PC-9 (cell line): ENCODE data around the gene NTMT1.

Source experiments
- EZH2 ChIP-seq: fragments of 200-600 bp; sonication (generic); IDR thresholded peaks from 2 replicates; pipeline ENCODE4 v1.8.0; 2017; ENCODE audit warnings: antibody characterized with exemption, low read depth
- TF ChIP-seq, protein P1 (sequence below): fragments of 200-600 bp; sonication (generic); conservative IDR thresholded peaks from 2 replicates; pipeline ENCODE4 v1.6.1; 2017; ENCODE audit warnings: mixed run types, antibody characterized with exemption, mild to moderate bottlenecking, moderate library complexity

DNA sequence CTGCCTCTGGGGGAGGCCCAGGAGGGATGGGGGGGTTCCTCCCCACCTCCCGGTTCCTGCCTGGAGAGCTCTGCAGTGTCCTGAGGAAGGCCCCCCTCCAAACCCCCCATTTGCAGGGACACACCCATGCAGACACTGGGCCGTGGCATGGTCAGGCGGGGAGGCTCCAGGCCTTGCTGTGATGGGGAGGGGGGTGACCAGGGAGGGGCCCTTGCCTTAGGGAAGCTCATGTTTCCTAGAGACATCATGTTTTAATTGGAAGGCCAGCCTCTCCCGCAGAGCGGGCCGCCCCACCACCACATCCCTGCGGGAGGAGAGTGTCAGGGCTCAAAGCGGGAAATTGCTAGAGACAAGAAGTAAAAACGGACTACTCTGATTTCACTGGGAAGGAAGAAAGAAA lies 51.5 kb downstream of the NTMT1 start:
- TF ChIP-seq, protein P1, sequence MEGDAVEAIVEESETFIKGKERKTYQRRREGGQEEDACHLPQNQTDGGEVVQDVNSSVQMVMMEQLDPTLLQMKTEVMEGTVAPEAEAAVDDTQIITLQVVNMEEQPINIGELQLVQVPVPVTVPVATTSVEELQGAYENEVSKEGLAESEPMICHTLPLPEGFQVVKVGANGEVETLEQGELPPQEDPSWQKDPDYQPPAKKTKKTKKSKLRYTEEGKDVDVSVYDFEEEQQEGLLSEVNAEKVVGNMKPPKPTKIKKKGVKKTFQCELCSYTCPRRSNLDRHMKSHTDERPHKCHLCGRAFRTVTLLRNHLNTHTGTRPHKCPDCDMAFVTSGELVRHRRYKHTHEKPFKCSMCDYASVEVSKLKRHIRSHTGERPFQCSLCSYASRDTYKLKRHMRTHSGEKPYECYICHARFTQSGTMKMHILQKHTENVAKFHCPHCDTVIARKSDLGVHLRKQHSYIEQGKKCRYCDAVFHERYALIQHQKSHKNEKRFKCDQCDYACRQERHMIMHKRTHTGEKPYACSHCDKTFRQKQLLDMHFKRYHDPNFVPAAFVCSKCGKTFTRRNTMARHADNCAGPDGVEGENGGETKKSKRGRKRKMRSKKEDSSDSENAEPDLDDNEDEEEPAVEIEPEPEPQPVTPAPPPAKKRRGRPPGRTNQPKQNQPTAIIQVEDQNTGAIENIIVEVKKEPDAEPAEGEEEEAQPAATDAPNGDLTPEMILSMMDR = no peak
- no peak for TF ChIP-seq EZH2
